GM04504 (cell line): ENCODE data around the gene LCORL.
A peak's percentile ranks its signal among the peaks of the same experiment; 100 is the strongest.
"Not testable (repeated sequence)": the region's sequence is repeated elsewhere in the genome, so short reads cannot be mapped to it uniquely, and the experiment has no call there.

ENCODE experiments used
- DNase-seq: peaks from one replicate; pipeline ENCODE4 v3.0.0-alpha.2; 2012; ENCODE audit warnings: low read depth

Gene LCORL

GRCh38 chr4:17851959-17852358 is 169.6 kb downstream of the LCORL start:
- no peak for DNase-seq

DNA sequence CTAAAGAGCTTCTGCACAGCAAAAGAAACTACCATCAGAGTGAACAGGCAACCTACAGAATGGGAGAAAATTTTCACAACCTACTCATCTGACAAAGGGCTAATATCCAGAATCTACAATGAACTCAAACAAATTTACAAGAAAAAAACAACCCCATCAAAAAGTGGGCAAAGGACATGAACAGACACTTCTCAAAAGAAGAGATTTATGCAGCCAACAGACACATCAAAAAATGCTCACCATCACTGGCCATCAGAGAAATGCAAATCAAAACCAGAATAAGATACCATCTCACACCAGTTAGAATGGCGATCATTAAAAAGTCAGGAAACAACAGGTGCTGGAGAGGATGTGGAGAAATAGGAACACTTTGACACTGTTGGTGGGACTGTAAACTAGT is 171.3 kb downstream of the LCORL start:
- not testable (repeated sequence) for DNase-seq

- DNase-seq, result no peak
These were observed 175.3 kb downstream of the LCORL start for GRCh38 chr4:17846266-17846665.

DNA sequence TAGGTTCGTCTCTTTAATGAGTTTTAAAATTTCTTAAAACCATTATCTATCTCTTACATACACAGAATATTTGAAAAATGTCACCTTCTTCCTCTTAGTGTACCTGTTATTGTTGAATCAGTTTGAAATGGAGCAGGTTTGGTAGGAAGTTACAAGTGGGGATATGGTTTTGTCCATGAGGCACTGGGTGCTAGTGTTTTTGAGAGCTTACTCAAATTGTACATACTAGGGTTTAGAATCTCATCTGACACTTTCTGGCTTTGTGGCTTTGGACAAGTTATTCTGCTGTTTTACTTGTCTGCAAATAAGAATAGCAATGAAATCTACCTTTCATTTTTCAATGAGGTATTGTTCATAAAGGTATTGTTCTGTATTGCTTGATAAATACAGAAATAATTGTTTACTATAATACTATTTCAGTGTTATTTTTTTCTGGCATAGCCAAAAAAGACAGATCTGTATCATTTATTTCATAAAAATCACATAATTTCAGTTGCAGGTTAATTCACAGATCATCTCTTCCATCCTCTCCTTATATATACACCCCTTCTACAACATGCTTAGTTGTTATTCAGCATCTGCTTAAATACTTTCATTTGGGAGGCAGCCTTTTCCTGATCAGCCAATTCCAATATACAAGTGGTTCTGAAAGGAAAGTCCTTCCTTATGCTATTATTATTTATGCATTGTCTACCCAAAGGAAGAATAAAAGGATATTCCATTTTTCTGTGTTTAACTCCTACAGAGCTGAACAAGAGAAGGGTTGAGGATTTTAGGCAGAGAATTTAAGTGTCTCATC is 197.5 kb downstream of the LCORL start:
- DNase-seq, result no peak

- DNase-seq, result peak; percentile 48
These were observed 204.5 kb downstream of the LCORL start for GRCh38 chr4:17817027-17817426.

DNA sequence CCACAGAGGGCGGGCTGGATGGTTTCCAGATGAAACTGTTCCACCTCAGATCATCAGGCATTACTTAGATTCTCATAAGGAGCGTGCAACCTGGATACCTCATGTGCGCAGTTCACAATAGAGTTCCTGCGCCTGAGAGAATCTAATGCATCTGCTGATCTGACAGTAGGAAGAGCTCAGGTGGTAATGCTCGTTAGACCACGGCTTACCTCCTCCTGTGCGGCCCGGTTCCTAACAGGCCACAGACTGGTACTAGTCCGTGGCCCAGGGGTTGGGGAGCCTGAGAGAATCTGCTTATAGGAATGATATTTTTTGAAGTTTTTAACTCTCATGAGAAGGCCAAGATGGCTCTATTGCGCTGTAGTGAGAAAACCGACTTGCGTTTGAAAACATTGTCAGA is 205.4 kb downstream of the LCORL start:
- DNase-seq, result no peak

GRCh38 chr4:17814140-17814539 is 207.4 kb downstream of the LCORL start:
- no peak for DNase-seq

- no peak for DNase-seq
These were observed 208.8 kb downstream of the LCORL start for GRCh38 chr4:17812801-17813200.

- no peak for DNase-seq
These were observed 209.4 kb downstream of the LCORL start for GRCh38 chr4:17812125-17812524.

DNA sequence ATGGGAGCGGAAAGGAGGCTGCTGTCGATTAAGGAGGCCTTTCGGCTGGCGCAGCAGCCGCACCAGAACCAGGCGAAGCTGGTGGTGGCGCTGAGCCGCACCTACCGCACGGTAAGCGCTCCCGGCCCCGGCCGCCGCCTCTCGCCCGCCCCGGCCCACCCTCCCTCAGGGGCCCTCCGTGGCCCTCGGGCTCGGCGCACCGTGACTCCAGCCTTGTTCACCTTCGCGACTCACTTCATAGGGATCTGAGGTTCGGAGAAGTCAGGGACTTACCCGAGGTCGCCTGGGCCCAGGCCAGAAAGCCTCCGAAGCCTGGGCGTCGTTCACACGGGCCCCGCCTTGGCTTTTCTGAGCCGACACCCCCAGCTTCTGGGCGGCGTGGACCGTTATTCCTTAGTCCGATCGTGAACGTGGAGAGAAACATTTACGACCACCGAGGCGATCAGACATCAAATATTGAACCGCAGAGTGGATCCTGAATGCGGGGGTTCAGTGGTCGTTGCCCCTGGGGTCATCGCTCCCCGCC is 210.4 kb downstream of the LCORL start:
- DNase-seq, result no peak

DNA sequence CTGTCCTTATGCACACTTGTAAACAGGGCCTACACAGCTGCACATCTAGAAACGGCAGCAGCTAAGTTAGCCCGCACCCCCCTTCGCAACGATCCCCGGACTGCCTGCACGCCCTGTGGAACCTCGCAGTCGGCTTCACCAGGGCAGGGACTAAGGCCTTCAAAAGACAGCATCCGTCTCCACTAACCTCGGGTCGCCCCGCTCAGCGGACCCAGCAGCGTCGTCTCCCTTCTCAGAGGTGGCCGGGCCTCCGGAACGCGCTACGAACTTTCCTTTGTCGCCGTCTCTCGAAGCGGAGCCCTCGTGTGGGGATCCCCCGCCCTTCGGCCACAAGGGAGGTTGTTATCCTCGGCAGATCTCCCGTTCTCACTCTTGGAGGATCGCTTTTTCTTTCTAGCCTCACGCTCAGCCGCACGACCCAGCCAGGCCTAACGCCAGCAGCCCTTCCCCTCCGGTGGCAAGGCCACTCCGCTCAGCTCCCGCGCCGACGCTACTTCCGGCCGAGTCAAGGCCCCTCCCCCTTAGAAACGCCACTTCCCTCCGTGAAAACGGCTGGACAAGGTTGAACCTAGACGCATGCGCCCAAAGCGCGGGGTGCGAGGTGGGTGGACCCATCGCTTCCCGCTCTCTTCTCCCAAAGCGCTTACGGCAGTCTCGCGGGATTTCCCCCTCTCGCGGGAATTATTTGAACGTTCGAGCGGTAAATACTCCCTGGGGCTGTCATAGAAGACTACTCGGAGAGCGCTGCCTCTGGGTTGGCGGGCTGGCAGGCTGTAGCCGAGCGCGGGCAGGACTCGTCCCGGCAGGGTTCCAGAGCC is 211.1 kb downstream of the LCORL start, which contains the start of the genes DCAF16 and NCAPG:
TSS of gene DCAF16 (minus strand) at position 498 of the 818 bp plus-strand sequence. CDS start 6,616 bp downstream, outside the sequence.
TSS of gene NCAPG (plus strand) at position 720 of the 818 bp plus-strand sequence. CDS start 99 bp downstream, outside the sequence.
- DNase-seq, result peak; percentile 99

- no peak for DNase-seq
These were observed 211.9 kb downstream of the LCORL start for GRCh38 chr4:17809667-17810066.

DNA sequence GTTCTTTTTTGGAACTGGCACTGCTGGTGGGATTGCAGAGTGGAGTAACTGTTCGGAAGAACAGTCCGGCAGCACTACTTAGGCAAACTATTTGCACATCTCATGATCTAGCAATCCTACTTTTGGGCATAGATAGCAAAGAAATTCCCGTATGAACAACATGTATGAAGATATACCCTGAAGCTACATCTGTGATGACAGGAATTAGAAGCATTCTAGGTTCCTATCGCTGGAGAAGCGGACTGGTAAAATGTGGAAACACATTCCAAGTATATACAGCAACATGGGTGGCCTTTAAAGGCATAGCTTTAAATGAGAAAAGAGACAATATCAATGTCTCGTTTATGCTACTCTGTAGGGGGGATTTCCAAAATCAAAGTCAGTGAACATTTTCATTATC is 214.1 kb downstream of the LCORL start:
- no peak for DNase-seq

DNA sequence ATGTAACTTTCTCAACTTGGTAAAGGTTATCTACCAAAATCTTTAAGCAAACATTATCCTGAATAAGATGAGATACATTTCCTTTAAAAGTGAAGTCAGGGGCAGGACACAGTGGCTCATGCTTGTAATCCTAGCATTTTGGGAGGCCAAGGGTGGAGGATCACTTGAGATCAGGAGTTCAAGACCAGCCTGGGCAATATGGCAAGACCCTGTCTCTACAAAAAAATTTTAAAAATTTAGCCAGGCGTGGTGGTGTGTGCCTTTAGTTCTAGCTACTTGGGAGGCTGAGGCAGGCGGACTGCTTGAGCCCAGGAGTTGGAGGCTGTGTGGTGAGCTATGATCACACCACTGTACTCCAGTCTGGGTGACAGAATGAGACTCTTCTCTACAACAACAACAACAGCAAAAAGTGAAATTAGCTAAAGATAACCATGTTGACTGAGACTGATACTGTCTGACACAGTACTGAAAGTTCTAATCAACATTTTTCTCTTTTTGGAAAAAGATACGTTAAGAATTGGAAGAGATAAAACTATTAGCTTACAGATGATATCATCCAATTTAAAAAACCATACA is 215.9 kb downstream of the LCORL start:
- DNase-seq, result no peak

- no peak for DNase-seq
These were observed 223.7 kb downstream of the LCORL start for GRCh38 chr4:17797808-17798207.

GRCh38 chr4:17794730-17795129 is 226.8 kb downstream of the LCORL start:
- no peak for DNase-seq
